ENCODE results near the gene SPDYE18.
"Not testable (repeated sequence)": the region's sequence is repeated elsewhere in the genome, so short reads cannot be mapped to it uniquely, and the experiment has no call there.

SPDYE18 gene

GRCh38 chr7:77005461-77006057 is 56.8 kb downstream of the SPDYE18 start:
- not testable (repeated sequence) for DNase-seq

- not testable (repeated sequence) for DNase-seq
Observed at GRCh38 chr7:77004151-77004550, 58.2 kb downstream of the SPDYE18 start.

GRCh38 chr7:77003241-77003640 is 59.1 kb downstream of the SPDYE18 start:
- DNase-seq: not testable (repeated sequence)

- not testable (repeated sequence) for DNase-seq
Observed at GRCh38 chr7:77002678-77003233, 59.6 kb downstream of the SPDYE18 start.

- not testable (repeated sequence) for DNase-seq
Observed at GRCh38 chr7:77002104-77002503, 60.3 kb downstream of the SPDYE18 start.
